WERI-Rb-1 (cell line): ENCODE results near the gene CKAP5.
A peak's percentile ranks its signal among the peaks of the same experiment; 100 is the strongest.

Experiments used
- DNase-seq: peaks from one replicate; pipeline ENCODE4 v3.0.0-alpha.2; 2020
- H3K27ac ChIP-seq: fragments of 250-450 bp; sonication (Bioruptor Pico); 2 replicates; pipeline ENCODE4 v1.5.1; 2020; ENCODE audit warnings: mild to moderate bottlenecking, moderate library complexity
- H3K27me3 ChIP-seq: fragments of 250-450 bp; sonication (Bioruptor Pico); 2 replicates; pipeline ENCODE4 v1.5.1; 2021; ENCODE audit warnings: mild to moderate bottlenecking, low read depth, moderate library complexity; ENCODE audit not compliant: insufficient read depth, severe bottlenecking
- H3K36me3 ChIP-seq: fragments of 250-450 bp; sonication (Bioruptor Pico); 2 replicates; pipeline ENCODE4 v1.5.1; 2020; ENCODE audit warnings: mild to moderate bottlenecking, moderate library complexity
- H3K4me3 ChIP-seq: 2 replicates; pipeline ENCODE4 v1.5.1; 2011; ENCODE audit warnings: low read depth, mild to moderate bottlenecking, control low read depth, low read length
- H3K9me3 ChIP-seq: fragments of 250-450 bp; sonication (Bioruptor Pico); 2 replicates; pipeline ENCODE4 v1.5.1; 2021; ENCODE audit warnings: mild to moderate bottlenecking, moderate library complexity; ENCODE audit not compliant: severe bottlenecking
- TF ChIP-seq, protein P1 (sequence below): IDR thresholded peaks from 2 replicates; pipeline ENCODE4 v1.5.1; 2011; ENCODE audit warnings: low read depth, mild to moderate bottlenecking, control low read depth, inconsistent platforms, low read length

Gene CKAP5

DNA sequence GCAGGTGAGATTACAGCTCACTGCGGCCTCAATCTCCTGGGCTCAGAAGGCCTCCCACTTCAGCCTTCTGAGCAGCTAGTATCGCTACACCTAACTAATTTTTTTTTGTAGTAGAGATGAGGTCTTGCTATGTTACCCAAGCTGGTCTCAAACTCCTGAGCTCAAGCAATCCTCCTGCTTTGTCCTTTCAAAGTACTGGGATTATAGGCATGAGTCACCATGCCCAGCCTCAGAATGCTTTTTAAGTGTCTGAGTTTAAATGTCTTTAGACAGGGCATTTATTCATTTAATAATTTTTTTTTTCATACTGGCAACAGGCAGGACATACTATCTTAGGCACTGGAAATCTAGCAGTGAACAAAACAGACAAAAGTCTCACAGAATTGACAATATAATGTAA lies 44.6 kb upstream of the CKAP5 start:
- TF ChIP-seq, protein P1, sequence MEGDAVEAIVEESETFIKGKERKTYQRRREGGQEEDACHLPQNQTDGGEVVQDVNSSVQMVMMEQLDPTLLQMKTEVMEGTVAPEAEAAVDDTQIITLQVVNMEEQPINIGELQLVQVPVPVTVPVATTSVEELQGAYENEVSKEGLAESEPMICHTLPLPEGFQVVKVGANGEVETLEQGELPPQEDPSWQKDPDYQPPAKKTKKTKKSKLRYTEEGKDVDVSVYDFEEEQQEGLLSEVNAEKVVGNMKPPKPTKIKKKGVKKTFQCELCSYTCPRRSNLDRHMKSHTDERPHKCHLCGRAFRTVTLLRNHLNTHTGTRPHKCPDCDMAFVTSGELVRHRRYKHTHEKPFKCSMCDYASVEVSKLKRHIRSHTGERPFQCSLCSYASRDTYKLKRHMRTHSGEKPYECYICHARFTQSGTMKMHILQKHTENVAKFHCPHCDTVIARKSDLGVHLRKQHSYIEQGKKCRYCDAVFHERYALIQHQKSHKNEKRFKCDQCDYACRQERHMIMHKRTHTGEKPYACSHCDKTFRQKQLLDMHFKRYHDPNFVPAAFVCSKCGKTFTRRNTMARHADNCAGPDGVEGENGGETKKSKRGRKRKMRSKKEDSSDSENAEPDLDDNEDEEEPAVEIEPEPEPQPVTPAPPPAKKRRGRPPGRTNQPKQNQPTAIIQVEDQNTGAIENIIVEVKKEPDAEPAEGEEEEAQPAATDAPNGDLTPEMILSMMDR: no peak
- H3K36me3 ChIP-seq: peaks cover 47% of the 10 kb centered on the region

DNA sequence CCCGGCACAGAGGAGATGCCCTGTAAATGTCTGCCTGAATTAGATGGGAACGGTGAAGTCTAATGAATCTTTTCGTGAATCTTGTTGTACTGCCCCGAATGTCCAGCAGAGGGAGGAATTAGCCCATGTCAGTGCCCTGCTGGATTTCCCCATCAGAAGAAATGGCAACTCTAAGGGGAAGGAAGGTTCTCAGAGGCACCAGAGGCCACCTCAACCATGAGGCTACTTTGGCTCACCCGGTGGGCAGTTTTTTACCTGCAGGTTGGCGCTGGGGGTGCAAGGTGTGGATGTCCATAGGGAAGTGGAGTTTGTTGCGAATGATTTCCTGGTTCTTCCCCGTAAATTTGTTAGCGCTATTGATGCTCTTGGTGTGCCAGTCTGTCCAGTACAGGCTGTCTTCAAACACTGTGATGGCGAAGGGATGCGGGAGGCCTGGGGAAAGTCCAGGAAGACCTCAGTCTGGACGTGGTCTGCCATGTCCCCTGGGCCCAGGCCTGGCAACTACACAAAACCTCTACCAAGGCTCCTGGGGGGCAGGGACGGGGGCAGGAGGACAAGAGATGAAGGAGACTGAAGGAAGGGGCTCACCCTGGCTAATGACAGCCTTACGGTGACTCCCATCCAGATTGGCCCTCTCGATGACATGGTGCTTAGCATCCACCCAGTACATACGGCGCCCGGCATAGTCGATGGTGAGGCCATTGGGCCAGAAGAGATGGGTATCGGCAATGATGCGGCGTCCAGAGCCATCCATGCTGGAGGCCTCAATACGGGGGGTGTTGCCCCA lies 43.8 kb upstream of the CKAP5 start:
- H3K27me3 ChIP-seq: no peaks in the 10 kb centered on the region
- H3K36me3 ChIP-seq: peaks cover 43% of the 10 kb centered on the region
- DNase-seq: peak; percentile 60
- TF ChIP-seq, protein P1: peak; percentile 77
- no peak overlapping the region for H3K27ac ChIP-seq
- no peak overlapping the region for H3K4me3 ChIP-seq
- no peaks in the 10 kb centered on the region for H3K9me3 ChIP-seq

More for the DNA sequence above, 44.6 kb upstream of the CKAP5 start:
- Histone ChIP-seq H3K9me3 (no peaks in the 10 kb centered on the region), H3K27ac (no peak overlapping the region), H3K4me3 (no peak overlapping the region), H3K27me3 (no peaks in the 10 kb centered on the region)
- no peak for DNase-seq

DNA sequence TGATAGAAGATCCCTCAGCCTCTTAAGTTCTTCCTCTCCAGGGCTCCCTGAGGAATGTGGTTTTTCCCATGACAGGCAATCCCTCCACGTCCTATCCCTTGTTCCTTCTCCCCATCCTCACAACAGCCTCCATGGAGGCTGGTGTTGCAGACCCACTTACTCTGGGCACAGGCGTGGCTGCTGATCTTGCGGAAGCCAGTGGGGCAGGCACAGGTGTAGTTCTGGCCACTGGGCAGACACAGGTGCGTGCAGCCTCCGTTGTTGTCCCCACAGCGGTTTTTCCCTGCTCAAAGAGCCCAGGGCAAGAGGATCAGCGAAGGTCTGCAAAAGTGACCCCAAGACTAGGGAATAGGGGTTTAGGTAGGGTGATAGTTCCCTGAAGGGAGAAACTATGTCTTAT lies 43.2 kb upstream of the CKAP5 start:
- no peak for DNase-seq
- TF ChIP-seq, protein P1: no peak
- Histone ChIP-seq H3K27me3 (no peaks in the 10 kb centered on the region), H3K27ac (no peak overlapping the region), H3K36me3 (peaks cover 39% of the 10 kb centered on the region), H3K4me3 (no peak overlapping the region), H3K9me3 (no peaks in the 10 kb centered on the region)

DNA sequence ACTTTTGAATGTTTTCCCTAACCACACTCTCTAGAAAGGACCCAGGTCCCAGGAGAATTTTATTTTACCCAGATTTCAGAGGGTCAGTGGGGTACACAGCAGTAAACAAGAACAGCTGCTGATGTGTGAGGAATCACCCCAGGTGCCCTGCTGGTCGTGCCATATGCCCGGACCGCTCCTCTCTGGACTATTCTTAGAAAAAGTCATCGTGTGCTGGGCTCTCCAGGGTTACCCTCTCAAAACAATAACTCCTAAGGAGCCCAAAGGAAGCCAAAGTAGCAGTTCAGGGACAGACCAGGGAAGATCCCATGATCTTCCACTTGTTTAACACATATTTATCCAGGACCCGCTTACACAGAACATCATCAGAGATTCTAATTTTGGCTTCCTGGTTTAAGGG lies 42.6 kb upstream of the CKAP5 start:
- Histone ChIP-seq H3K9me3 (no peaks in the 10 kb centered on the region), H3K36me3 (peaks cover 41% of the 10 kb centered on the region), H3K27ac (no peak overlapping the region), H3K27me3 (no peaks in the 10 kb centered on the region), H3K4me3 (no peak overlapping the region)
- TF ChIP-seq, protein P1: no peak
- DNase-seq: no peak

DNA sequence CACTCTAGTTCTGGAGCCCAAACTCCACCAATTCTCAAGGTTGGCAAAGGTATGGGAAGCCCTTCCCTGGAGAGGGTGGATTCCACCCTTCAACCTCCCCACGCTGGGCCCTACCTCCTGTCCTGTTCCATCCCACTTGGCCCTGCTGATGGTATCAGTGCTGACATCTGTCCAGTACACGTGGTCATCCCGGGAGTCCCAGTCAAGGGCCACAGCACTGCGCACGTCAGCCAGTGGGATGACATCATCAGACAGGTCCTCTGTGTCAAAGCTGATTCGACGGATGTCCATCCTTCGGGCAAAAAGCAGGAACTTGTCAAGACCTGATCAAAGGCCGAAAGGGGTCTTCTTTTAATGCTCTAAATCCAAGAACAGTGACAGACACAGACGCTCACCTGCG lies 40.1 kb upstream of the CKAP5 start:
- Histone ChIP-seq H3K27me3 (no peaks in the 10 kb centered on the region), H3K27ac (no peak overlapping the region), H3K9me3 (no peaks in the 10 kb centered on the region), H3K36me3 (peaks cover 43% of the 10 kb centered on the region), H3K4me3 (no peak overlapping the region)
- DNase-seq: no peak
- TF ChIP-seq, protein P1: no peak
